ENCODE results near the gene ZNF428.

DNA sequence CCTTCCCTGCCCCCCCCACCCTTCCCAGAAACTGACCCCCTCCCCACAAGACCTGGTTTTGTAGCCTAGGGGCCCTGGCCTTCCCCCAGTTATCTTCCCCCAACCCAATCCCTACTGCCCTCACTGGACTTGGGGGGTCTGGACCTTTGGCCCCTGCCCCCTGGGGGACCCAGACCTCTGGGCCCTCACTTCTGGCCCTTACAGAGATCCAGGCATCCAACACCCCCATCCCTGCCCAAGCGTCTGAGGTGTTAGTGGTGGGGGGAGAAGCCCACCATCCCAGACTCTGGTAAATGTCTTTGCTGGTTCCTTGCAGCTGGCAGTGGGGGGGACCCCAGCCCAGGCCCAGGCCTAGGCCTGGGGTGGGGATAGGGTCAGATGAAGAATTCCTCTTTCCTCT lies 3.5 kb upstream of the ZNF428 start:
- TF ChIP-seq, protein P1, sequence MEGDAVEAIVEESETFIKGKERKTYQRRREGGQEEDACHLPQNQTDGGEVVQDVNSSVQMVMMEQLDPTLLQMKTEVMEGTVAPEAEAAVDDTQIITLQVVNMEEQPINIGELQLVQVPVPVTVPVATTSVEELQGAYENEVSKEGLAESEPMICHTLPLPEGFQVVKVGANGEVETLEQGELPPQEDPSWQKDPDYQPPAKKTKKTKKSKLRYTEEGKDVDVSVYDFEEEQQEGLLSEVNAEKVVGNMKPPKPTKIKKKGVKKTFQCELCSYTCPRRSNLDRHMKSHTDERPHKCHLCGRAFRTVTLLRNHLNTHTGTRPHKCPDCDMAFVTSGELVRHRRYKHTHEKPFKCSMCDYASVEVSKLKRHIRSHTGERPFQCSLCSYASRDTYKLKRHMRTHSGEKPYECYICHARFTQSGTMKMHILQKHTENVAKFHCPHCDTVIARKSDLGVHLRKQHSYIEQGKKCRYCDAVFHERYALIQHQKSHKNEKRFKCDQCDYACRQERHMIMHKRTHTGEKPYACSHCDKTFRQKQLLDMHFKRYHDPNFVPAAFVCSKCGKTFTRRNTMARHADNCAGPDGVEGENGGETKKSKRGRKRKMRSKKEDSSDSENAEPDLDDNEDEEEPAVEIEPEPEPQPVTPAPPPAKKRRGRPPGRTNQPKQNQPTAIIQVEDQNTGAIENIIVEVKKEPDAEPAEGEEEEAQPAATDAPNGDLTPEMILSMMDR (conservative IDR thresholded peaks at IDR 0.05; ENCODE audit: low read depth, low read length), result no peak
- TF ChIP-seq EZH2 (IDR thresholded peaks at IDR 0.05; ENCODE audit: low read length, unreplicated experiment) (no peak), EZH2phosphoT487 (IDR thresholded peaks at IDR 0.05; ENCODE audit: borderline replicate concordance, low read length) (no peak)
